ENCODE results near the gene RNF225. TPM values are rescaled to one million over a fixed set of nuclear protein-coding genes. Genes with fewer than 3 reads are reported as not detected.
A peak's percentile ranks its signal among the peaks of the same experiment; 100 is the strongest.

Gene RNF225
- total and polyA plus RNA-seq, 4 experiments from 2014 or later: 0.47 TPM; not detected in 3

DNA sequence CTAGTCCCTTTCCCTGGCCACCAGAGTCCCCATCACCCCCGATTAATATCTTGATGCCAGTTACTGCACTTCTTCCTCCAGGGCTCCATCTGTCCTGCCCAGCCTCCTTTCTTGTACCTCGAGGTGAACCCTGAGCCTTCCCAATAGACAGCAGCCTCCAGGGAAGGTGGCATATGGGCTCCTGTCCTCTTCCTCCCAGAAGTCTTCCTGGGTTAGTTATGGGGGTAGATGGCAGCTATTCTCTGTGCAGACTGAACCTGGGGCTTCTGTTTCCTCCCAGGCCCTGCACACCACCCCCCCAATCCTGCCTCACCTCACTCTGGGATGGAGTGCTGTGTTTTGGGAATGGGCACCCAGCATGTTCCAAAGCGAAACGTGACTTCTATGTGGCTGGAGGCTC is 2.6 kb downstream of the RNF225 start:
- DNase-seq: no peak

GRCh38 chr19:58398545-58398944 is 3.1 kb downstream of the RNF225 start:
- DNase-seq: no peak
- peaks cover 11% of the 10 kb centered on the region for H3K27me3 ChIP-seq (ENCODE audit: insufficient read depth, low read length)
- Mint-ChIP-seq H3K4me3 (no peak overlapping the region), H3K27me3 (peaks cover 7 to 9% of the 10 kb centered on the region in 2 donors), H3K27ac (no peak overlapping the region), H3K36me3 (peaks cover 14 to 18% of the 10 kb centered on the region in 2 donors), H3K4me1 (peaks cover 6 to 23% (median 12%) of the 10 kb centered on the region in 4 donors), H3K9me3 (peaks cover 0 to 5% (median 0%) of the 10 kb centered on the region in 8 donors)
- H3K4me3 ChIP-seq (ENCODE audit: low read length in 2 of 2): no peak overlapping the region
- intact Hi-C loops (cut with micrococcal nuclease): no loop called here
- ChIA-PET CTCF (ENCODE audit: partially characterized antibody) (no interaction called here), POLR2A (ENCODE audit: partially characterized antibody) (no interaction called here)
- no peaks in the 10 kb centered on the region for H3K9me3 ChIP-seq (ENCODE audit: control insufficient read depth in 1 of 2, low read length in 2 of 2)
- H3K27ac ChIP-seq (ENCODE audit: low read depth, low read length): no peak overlapping the region
- peaks cover 24% of the 10 kb centered on the region for H3K4me1 ChIP-seq (ENCODE audit: insufficient read depth, low read length)
- peaks cover 17% of the 10 kb centered on the region for H3K36me3 ChIP-seq (ENCODE audit: insufficient read depth, low read length)

More for the DNA sequence above, 2.6 kb downstream of the RNF225 start:
- Mint-ChIP-seq H3K27ac (peak overlapping the region in 2 of 7 donors; percentile 10 to 24), H3K27me3 (peaks cover 7 to 9% of the 10 kb centered on the region in 2 donors), H3K4me3 (no peak overlapping the region), H3K9me3 (peaks cover 0 to 5% (median 0%) of the 10 kb centered on the region in 8 donors), H3K4me1 (peaks cover 6 to 27% (median 12%) of the 10 kb centered on the region in 4 donors), H3K36me3 (peaks cover 18 to 23% of the 10 kb centered on the region in 2 donors)
- CTCF ChIA-PET (ENCODE audit: partially characterized antibody): no interaction called here
- Histone ChIP-seq H3K27me3 (ENCODE audit: insufficient read depth, low read length) (peaks cover 11% of the 10 kb centered on the region), H3K4me3 (ENCODE audit: low read length in 2 of 2) (no peak overlapping the region), H3K27ac (ENCODE audit: low read depth, low read length) (no peak overlapping the region), H3K36me3 (ENCODE audit: insufficient read depth, low read length) (peaks cover 22% of the 10 kb centered on the region), H3K4me1 (ENCODE audit: insufficient read depth, low read length) (peaks cover 24% of the 10 kb centered on the region), H3K9me3 (ENCODE audit: control insufficient read depth in 1 of 2, low read length in 2 of 2) (no peaks in the 10 kb centered on the region)
- POLR2A ChIA-PET (ENCODE audit: partially characterized antibody): no interaction called here
- intact Hi-C loops (cut with micrococcal nuclease): no loop called here

DNA sequence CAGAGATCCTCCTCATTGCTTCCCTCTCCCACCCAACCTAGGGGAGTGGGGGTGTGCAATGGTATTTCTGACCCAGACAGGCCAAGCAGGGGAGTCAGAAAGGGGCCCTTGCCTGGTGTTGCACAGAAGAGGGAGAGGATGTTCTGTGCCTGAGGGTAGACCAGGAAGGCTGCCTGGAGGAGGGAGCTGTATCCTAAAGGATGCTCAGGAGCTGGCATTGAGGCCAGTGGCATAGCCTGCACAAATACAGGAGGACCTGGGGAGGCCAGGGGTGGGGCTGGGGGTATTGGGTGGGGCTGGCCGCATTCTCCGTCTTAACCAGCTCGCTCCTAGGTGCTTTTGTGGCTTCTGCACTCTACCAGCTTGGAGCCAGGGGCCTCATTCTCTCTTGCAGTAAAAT is 4.4 kb downstream of the RNF225 start:
- no peak overlapping the region for H3K4me3 ChIP-seq (ENCODE audit: low read length in 2 of 2)
- intact Hi-C loops (cut with micrococcal nuclease): loop anchor here (2.0 kb wide), 2 partner anchors 73 to 217 kb away; partner anchors contain the start of genes ZNF274 and ZSCAN22
- CTCF ChIA-PET (ENCODE audit: partially characterized antibody): no interaction called here
- no peaks in the 10 kb centered on the region for H3K9me3 ChIP-seq (ENCODE audit: control insufficient read depth in 1 of 2, low read length in 2 of 2)
- no peak for DNase-seq
- Mint-ChIP-seq H3K4me3 (peak overlapping the region in 3 of 8 donors; percentile 52 to 66 (median 57)), H3K27ac (peak overlapping the region in 5 of 7 donors; percentile 10 to 71 (median 42)), H3K9me3 (peaks cover 0 to 5% (median 0%) of the 10 kb centered on the region in 8 donors), H3K27me3 (peaks cover 7 to 9% of the 10 kb centered on the region in 2 donors), H3K36me3 (peaks cover 2 to 4% of the 10 kb centered on the region in 2 donors), H3K4me1 (peaks cover 5 to 20% (median 10%) of the 10 kb centered on the region in 4 donors)
- H3K36me3 ChIP-seq (ENCODE audit: insufficient read depth, low read length): peaks cover 3% of the 10 kb centered on the region
- POLR2A ChIA-PET (ENCODE audit: partially characterized antibody): interaction anchor here (0.9 to 2.0 kb wide), 6 partner anchors 9 to 55 kb away, joined by 3 to 7 read pairs (median 4); partner anchors contain the start of genes ZNF132 and ZNF584
- H3K27me3 ChIP-seq (ENCODE audit: insufficient read depth, low read length): peaks cover 11% of the 10 kb centered on the region
- peaks cover 24% of the 10 kb centered on the region for H3K4me1 ChIP-seq (ENCODE audit: insufficient read depth, low read length)
- no peak overlapping the region for H3K27ac ChIP-seq (ENCODE audit: low read depth, low read length)

DNA sequence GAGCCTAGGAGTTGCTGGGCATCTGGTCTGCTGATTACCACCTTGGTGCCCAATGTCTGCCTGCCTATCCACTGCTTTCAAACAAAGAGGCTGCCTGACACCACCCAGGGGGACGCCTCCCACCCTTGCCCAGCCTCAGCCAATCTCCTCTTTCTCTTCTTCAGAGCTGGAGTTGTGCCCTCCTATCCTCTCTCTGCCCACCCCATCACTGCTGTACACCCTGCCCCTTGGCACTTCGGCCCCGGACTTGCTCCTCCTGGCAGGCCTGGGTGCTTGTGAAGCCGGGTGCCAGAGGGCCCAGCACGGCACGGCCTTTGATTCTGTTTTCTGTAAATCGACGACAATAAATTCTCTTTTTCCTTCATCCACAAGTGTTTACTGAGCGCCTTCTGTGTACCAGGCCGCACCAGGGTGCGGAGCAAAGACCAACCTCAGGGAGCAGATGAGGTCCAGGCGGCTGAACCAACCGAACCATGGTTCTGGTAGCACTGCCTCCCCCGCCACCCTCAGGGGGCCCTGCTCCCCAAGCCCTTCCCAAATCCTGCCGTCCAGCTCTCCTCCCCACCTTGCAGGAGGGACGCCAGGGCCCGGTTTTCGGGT is 5.0 kb downstream of the RNF225 start:
- Histone ChIP-seq H3K4me1 (ENCODE audit: insufficient read depth, low read length) (peaks cover 24% of the 10 kb centered on the region), H3K4me3 (ENCODE audit: low read length in 2 of 2) (peak overlapping the region; percentile 57 to 59), H3K9me3 (ENCODE audit: control insufficient read depth in 1 of 2, low read length in 2 of 2) (no peaks in the 10 kb centered on the region), H3K36me3 (ENCODE audit: insufficient read depth, low read length) (no peaks in the 10 kb centered on the region), H3K27ac (ENCODE audit: low read depth, low read length) (peak overlapping the region; percentile 74), H3K27me3 (ENCODE audit: insufficient read depth, low read length) (peaks cover 11% of the 10 kb centered on the region)
- Mint-ChIP-seq H3K27me3 (peaks cover 7 to 9% of the 10 kb centered on the region in 2 donors), H3K27ac (peak overlapping the region in 3 of 7 donors; percentile 89 to 99 (median 97)), H3K9me3 (peaks cover 0 to 5% (median 0%) of the 10 kb centered on the region in 8 donors), H3K4me1 (peaks cover 5 to 20% (median 10%) of the 10 kb centered on the region in 4 donors), H3K4me3 (peak overlapping the region; percentile 87 to 97 (median 91)), H3K36me3 (peaks cover 0 to 3% of the 10 kb centered on the region in 2 donors)
- CTCF ChIA-PET (ENCODE audit: partially characterized antibody): no interaction called here
- POLR2A ChIA-PET (ENCODE audit: partially characterized antibody): interaction anchor here (0.9 to 2.0 kb wide), 6 partner anchors 8 to 55 kb away, joined by 3 to 7 read pairs (median 4); partner anchors contain the start of genes ZNF132 and ZNF584
- DNase-seq: no peak
- intact Hi-C loops (cut with micrococcal nuclease): loop anchor here (2.0 kb wide), 2 partner anchors 74 to 218 kb away; partner anchors contain the start of genes ZNF274 and ZSCAN22

- intact Hi-C loops (cut with micrococcal nuclease): loop anchor here (1.0 to 2.0 kb wide), 11 partner anchors 14 to 218 kb away; partner anchors contain the start of genes ERVK3-1, MZF1, RPS5 and ZNF132
- Histone ChIP-seq H3K27ac (ENCODE audit: low read depth, low read length) (peak overlapping the region; percentile 74), H3K36me3 (ENCODE audit: insufficient read depth, low read length) (no peaks in the 10 kb centered on the region), H3K9me3 (ENCODE audit: control insufficient read depth in 1 of 2, low read length in 2 of 2) (no peaks in the 10 kb centered on the region), H3K4me3 (ENCODE audit: low read length in 2 of 2) (peak overlapping the region; percentile 57 to 59), H3K27me3 (ENCODE audit: insufficient read depth, low read length) (peaks cover 8% of the 10 kb centered on the region), H3K4me1 (ENCODE audit: insufficient read depth, low read length) (peaks cover 20% of the 10 kb centered on the region)
- Mint-ChIP-seq H3K9me3 (peaks cover 0 to 4% (median 0%) of the 10 kb centered on the region in 8 donors), H3K4me3 (peak overlapping the region; percentile 87 to 97 (median 91)), H3K27ac (peak overlapping the region; percentile 89 to 99 (median 97)), H3K4me1 (peaks cover 5 to 20% (median 10%) of the 10 kb centered on the region in 4 donors), H3K36me3 (peaks cover 0 to 3% of the 10 kb centered on the region in 2 donors), H3K27me3 (peaks cover 6 to 9% of the 10 kb centered on the region in 2 donors)
- CTCF ChIA-PET (ENCODE audit: partially characterized antibody): no interaction called here
- peak; percentile 98 to 100 (median 99) for DNase-seq
- POLR2A ChIA-PET (ENCODE audit: partially characterized antibody): interaction anchor here (0.9 to 2.0 kb wide), 6 partner anchors 7 to 56 kb away, joined by 3 to 7 read pairs (median 4); partner anchors contain the start of genes ZNF132 and ZNF584
These were observed 5.7 kb downstream of the RNF225 start for GRCh38 chr19:58400916-58401839.

GRCh38 chr19:58401840-58402421 is 6.5 kb downstream of the RNF225 start:
- POLR2A ChIA-PET (ENCODE audit: partially characterized antibody): interaction anchor here (1.0 kb wide), 1 partner anchor 54 kb away, joined by 4 read pairs; no protein-coding TSS in a partner anchor
- Mint-ChIP-seq H3K27me3 (peaks cover 6 to 9% of the 10 kb centered on the region in 2 donors), H3K27ac (peak overlapping the region in 4 of 7 donors; percentile 31 to 97 (median 93)), H3K9me3 (peaks cover 0 to 3% (median 0%) of the 10 kb centered on the region in 8 donors), H3K4me1 (peaks cover 8 to 27% (median 15%) of the 10 kb centered on the region in 4 donors), H3K36me3 (peaks cover 0 to 3% of the 10 kb centered on the region in 2 donors), H3K4me3 (peak overlapping the region in 6 of 8 donors; percentile 26 to 97 (median 91))
- intact Hi-C loops (cut with micrococcal nuclease): loop anchor here (1.0 to 2.0 kb wide), 11 partner anchors 15 to 219 kb away; partner anchors contain the start of genes ERVK3-1, MZF1, RPS5 and ZNF132
- Histone ChIP-seq H3K9me3 (ENCODE audit: control insufficient read depth in 1 of 2, low read length in 2 of 2) (no peaks in the 10 kb centered on the region), H3K27ac (ENCODE audit: low read depth, low read length) (peak overlapping the region; percentile 74), H3K4me3 (ENCODE audit: low read length in 2 of 2) (peak overlapping the region; percentile 43 to 46), H3K27me3 (ENCODE audit: insufficient read depth, low read length) (peaks cover 6% of the 10 kb centered on the region), H3K4me1 (ENCODE audit: insufficient read depth, low read length) (peaks cover 23% of the 10 kb centered on the region), H3K36me3 (ENCODE audit: insufficient read depth, low read length) (no peaks in the 10 kb centered on the region)
- CTCF ChIA-PET (ENCODE audit: partially characterized antibody): interaction anchor here (1.6 kb wide), 1 partner anchor 42 kb away, joined by 3 read pairs; no protein-coding TSS in a partner anchor
- DNase-seq: no peak

Data from CD4-positive, alpha-beta memory T cell (primary cell).